GM19043 (cell line): ENCODE measurements around the gene C17orf67.

ENCODE experiments used
- ATAC-seq: cut with Tn5 transposase; IDR thresholded peaks from one replicate; pipeline ENCODE4 v1.9.1; 2021; ENCODE audit warnings: low read depth; ENCODE audit not compliant: unreplicated experiment

Gene C17orf67

DNA sequence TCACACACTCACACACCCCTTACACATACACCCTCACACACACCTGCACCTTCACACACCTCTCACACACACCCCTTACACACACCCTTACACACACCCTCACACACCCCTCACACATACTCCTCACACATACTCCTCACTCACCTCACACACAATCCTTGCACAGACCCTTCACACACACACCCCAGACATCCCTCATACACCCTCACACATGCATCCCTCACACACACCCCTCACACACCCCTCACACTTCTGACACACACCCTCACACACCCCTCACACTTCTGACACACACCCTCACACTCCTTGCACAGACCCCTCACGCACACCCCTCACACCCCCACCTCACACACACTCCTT, 23.9 kb downstream of the C17orf67 start:
- ATAC-seq, result no peak

DNA sequence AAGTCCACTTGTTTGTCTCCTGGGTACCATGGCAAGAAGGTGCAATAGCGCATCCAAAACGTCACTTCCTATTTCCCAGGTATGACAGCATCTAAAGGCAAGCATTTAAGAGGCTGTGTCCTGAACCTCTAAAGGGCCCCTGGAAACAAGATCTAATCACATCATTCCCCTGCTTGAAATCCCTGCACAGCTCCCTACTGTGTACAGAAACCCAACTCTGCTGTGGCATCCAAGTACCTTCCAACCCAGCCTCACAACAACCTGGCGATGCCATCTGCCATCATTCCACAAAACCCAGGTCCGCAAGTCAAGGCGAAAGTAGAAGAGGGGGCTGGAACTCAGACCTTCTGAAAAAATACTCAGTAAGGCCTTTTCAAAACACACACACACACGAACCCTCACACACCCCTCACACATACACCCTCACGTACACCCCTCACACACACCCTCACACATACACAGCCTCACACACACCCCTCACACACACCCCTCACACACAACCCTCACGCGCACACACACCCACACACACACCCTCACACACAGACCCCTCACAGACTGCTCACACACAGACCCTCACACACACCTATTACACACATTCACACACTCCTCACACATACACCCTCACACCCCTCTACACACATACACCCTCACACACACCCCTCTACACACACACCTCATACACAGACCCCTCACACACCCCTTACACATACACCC, 24.5 kb downstream of the C17orf67 start:
- ATAC-seq, result no peak

DNA sequence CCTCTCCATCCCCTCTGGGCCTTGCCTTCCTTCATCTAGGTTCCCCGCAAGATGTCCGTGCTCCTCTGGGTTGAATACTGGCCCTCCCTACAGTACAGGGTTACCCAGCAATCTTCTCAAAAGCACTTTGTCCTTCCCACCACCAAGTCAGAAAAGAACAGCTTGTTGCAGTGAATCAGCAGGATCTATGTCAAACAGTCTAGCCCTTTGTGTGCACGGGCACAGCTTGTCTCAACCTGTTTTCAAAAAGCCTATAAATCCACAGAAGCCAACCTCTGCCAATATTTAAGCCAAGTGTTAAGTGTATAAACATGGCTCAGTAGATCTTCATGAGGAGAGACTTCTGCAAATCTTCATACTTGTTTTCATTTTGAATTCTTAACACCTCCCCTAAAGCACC, 25.2 kb downstream of the C17orf67 start:
- no peak for ATAC-seq

DNA sequence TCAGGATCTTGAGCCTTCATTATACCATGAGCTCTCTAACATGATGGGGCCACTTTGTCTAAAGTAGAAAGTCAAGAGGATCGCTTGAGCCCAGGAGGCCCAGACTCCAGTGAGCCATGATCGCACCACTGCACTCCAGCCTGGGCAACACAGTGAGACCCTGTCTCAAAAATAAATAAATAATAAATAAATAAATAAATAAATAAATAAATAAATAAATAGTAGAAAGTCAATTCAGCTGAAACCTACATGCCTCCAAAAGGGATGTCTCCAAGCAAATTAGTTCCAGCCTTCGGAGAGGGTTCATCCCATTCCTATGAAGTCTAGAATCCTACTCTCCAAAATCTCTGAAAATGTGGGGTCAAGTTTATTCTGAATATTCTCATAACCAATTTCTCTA, 26.0 kb downstream of the C17orf67 start:
- no peak for ATAC-seq

DNA sequence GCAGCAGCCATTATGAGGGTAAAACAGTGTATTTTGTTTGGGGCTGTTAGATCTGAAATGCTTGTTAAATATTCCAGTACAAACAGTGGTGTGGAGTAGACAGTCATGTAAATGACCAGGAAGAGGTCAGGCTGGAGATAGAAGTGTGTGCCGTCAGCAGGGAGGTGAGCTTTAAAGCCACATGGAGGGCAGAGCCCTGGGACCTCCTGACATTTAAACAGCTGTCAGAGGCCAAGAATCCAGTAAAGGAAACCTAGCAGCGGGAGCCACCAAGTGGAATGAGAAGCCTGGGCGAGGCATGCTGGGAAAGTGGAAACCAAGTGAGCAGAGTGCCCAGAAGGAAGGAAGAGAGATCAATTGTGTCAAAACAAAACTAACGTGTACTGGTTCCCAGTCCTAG, 26.8 kb downstream of the C17orf67 start:
- ATAC-seq, result no peak

DNA sequence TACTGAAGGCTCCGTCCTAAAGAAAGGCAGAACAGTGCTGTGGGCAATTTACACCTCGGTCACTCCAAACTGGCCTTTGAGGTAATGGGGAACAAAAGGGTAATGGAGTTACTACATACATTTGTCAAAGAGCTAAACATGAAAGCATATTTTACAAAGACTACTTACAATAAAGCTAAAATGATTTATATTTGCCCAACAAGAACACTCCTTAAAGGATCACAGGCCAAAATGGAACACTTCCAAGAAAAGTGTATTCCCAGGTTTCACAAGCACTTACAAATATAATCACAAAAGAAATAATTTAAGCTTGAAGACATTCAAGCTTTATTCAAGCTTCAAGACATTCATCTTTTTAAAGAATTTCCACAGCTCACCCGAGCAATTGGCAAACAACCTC, 29.3 kb downstream of the C17orf67 start:
- ATAC-seq, result no peak

DNA sequence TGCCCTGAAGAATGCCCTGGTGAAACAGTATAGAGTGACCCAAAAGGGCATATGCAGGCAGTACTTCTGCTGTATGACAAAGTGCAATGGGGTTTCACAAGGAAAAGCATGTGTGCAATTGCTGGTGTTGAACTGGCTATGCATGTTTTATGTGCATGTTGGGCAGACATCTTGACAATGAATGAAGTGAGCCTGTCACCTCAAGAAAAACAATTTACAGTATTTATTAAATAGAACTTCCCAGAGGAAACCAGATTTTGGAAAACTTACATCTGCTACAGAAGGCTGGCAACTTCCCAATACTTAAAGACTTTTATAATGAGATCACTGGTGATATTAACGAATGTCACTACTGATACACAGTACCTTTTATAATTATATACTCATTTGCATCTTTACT, 30.6 kb downstream of the C17orf67 start:
- no peak for ATAC-seq

DNA sequence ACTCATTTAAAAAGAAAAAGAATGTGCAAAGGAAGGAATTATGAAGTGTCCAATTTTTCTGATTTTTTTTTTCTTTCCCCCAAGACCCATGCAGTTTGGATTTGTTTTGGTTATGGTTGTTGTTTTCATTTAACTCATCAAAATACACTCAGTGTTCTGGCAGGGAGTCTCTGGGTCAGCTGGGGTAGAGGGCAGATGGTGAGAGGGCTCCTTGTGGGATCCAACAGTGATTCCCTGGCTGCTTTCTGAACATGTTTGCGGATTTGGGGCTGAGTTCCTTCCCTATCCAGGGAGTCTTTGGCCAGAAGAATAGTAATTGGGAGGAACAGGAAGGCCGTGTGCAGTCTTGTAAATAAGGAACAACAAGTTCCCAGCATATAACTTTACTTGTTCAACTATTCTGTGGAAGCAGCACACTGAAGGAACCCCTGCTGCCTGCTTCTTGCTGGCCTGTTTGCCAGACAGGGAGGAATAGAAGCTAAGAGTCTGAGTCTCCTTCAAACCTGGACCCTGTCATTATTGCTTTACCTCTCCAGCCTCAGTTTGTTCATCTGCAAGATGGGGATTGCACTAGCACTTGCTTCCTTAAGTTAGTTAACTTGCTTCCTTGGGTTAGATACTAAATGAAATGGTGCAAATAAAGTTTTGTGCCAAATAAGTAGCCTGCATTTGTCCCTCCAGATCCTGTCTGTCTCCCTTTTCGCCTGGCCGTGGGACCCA, 32.1 kb downstream of the C17orf67 start:
- ATAC-seq, result no peak

DNA sequence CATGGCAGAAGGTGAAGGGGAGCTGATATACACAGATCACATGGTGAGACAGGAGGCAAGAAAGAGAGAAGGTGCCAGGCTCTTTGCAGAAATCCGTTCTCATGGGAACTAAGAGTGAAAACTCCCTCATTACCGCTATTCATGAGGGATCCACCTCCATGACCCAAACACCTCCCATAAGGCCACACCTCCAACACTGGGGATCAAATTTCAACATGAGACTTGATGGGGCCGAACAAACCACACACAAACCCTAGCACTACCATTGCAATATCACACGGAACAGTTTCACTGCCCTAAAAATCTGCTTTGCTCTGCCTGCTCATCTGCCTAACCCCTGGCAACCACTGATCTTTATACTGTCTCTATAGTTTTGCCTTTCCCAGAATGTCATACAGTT, 34.8 kb downstream of the C17orf67 start:
- ATAC-seq, result no peak

DNA sequence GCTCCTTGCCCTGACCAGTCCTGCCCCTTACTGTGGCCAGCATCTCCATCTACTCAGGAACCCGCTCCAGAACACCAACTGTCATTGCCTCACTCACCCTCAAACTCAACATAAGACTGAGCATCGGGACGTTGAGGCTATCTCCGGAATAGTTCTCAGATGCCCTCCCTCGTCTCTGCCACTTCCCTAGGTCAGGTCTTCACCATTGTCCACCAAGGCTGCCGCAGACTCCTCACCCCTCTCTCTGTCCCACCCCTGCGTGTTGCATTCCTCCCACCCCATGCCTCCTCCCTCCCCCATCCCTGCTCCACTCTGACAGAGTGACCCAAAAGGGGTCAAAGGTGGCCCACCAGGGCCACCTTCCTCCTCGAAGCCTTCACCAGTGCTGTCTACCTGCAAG, 37.2 kb downstream of the C17orf67 start:
- ATAC-seq, result no peak

DNA sequence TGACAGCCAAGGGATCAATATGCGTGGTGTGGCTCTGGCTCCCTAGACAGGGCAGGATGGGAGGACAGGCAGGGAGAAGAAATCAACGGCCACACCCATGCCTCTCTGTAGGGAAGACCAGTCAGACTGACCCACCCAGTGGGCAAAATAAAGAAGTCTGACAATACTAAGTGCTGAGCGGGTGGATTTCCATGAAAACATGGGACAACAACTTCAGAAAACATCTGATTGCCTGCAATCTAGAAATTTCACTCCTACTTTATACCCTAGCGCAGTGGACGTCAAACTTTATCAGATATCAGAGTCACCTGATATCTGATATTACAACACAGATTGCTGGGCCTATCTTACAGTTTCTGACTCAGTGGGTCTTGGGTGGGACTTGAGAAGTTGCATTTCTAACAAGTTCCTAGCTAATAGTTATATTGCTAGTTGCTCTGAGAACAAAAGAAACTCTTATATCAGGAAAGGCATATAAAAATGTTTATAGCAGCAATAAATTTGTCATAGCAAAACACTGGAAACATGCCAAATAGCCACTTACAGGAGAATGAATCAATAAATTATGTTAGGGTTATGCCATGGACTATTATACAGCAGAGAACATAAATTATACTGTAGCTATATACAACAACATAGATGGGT, 38.4 kb downstream of the C17orf67 start:
- no peak for ATAC-seq

DNA sequence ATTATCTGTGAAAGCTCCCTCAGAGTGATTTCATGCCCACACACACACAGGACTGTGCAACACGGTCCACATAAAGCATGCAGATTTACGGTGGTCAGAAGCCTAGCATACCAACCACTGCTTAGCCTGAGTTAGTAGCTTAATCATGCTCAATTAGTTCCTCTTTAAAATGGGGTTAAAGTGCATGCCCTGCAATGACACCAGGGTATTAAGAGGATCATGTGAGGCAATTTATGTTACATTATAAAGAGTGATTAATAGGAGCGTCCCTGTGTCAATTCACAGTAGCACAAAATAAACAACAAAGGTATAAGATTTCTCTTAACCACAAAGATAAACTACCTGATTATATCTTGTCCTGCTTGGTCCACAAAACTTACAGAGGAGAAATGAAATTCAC, 39.8 kb downstream of the C17orf67 start:
- ATAC-seq, result no peak

DNA sequence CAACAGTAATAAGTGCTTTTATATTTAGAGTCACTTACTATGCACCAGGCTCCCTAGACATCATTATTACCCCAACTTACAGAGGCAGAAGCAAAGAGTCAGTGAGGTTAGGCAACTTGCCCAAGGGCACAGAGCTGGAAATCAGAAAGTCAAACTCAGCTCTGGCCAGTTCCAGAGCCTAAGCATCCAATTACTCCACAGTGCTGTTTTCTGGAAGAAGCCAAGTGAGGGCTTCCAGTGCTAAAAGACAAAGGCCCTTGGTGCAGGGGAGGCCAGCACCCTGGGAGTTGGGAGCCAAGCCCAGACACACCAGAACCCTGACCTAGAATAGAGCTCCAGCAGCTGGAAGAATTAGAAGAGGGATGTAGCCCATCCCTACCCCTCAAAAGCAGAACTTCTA, 40.2 kb downstream of the C17orf67 start:
- no peak for ATAC-seq

DNA sequence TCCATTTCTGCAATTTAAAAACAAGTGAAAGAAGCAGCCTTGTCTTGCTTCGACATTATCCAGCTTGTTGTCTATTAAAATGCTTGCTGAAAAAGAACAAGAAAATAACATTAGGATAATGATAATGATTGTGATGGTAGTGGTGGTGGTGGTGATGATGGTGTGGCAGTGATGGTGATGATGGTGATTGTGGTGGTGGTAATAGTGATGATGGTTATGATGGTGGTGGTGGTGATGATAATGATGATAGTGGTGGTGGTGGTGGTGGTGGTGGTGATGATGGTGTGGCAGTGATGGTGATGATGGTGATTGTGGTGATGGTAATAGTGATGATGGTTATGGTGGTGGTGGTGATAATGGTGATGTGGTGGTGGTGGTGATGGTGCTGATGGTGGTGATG, 41.5 kb downstream of the C17orf67 start:
- ATAC-seq, result no peak

DNA sequence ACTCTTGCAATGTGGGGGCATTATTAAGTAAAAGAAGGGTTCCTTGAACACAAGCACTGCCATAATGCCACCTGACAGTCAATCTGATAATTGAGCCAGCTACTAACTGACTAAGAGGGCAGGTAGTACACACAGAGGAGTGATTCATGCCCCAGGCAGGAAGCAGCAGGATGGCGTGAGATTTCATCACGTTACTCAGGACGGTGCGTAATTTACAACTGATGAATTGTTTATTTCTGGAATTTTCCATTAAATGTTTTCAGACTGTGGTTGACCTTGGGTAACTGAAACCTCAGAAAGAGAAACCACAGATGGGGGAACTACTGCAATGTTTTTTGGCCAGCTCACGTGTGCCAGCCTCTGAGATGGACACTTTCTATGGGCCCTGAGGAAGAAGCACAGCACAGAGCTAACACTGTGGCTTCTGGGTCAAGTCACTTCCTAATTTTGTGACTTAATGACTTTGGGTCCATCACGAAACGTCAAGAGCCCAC, 46.7 kb downstream of the C17orf67 start:
- ATAC-seq, result peak; percentile 63

DNA sequence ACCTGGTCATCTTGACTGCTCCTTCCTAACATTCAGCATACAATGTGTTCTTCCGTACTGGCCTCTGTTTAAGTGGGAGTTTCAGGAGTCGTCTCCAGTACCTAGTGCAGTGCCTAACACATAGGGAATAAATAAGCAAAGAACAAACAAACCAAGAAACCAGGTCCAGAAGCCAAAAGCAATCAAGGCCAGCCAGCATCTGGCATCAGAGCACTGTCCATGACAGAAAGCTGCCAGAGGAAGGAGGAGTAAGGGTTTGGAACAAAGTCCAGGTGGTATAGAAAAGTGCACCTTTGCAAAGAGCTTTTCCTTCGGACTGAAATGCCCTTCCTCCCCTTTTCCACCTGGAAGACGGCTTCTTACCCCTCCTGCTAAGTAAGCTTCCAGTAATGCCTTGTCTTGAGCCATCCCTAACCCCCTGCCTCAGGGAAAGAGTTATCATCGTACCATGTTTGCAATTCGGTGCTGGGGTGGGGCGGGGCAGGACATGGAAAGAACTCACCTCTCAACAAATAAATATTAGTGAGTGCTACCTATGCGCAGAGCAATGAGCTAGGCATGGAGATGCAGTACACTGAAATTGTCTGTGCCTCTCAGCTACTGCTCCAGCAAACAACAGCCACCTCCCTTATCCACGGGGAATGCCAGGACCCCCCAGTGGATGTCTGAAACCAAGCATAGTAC, 47.6 kb downstream of the C17orf67 start:
- no peak for ATAC-seq

DNA sequence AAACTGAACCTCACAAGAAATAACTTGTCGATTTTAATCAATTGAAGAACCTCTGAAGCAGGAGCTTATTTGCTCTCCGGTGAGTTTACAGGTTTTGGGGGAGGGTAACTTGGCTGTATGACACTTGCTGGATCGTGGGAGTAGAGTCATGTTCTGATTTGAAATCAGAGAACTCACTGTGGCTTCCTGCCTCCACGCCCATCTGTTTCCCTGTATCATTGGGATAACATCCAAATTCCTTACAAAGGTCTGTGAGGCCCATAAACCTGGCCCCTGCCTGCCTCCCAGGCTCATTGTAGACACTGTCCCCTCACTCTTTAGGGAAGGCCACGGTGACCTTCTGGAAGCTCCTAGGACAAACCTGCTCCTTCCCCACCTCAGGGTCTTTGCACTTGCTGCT, 48.3 kb downstream of the C17orf67 start:
- ATAC-seq, result no peak

DNA sequence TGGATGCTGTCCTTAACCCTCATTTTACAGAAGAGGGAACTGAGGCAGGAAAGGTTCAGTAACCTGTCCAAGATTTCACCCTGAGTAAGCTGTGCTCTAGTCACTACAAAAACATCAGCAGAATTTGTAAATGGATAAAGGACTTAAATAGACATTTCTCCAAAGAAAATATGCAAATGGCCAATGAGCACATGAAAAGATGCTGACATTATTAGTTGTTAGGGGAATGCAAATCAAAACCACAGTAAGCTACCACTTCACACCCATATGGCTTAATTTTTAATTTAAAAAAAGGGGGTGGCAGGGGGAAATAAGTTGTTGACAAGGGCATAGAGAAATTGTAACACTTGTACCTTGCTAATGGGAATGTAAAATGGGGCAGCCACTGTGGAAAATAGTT, 51.4 kb downstream of the C17orf67 start:
- no peak for ATAC-seq

DNA sequence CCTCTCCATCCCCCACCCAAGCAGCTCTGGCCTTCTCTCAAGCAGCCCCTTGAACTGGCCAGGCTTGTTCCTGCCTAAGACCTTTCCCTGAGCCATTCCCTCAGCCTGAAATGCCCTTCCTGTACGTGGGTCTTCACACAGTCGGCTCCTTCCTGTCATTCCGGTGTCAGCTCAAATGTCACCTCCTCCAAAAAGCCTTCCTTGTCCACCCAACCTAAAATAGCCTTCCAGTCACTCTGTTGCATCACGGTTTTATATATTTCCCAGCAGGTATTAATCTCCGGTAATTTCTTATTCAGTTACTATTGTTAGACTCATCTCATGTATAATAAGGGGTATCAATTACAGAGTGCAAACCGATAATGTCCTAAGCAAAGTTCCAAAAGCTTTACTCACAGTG, 51.8 kb downstream of the C17orf67 start:
- ATAC-seq, result no peak

DNA sequence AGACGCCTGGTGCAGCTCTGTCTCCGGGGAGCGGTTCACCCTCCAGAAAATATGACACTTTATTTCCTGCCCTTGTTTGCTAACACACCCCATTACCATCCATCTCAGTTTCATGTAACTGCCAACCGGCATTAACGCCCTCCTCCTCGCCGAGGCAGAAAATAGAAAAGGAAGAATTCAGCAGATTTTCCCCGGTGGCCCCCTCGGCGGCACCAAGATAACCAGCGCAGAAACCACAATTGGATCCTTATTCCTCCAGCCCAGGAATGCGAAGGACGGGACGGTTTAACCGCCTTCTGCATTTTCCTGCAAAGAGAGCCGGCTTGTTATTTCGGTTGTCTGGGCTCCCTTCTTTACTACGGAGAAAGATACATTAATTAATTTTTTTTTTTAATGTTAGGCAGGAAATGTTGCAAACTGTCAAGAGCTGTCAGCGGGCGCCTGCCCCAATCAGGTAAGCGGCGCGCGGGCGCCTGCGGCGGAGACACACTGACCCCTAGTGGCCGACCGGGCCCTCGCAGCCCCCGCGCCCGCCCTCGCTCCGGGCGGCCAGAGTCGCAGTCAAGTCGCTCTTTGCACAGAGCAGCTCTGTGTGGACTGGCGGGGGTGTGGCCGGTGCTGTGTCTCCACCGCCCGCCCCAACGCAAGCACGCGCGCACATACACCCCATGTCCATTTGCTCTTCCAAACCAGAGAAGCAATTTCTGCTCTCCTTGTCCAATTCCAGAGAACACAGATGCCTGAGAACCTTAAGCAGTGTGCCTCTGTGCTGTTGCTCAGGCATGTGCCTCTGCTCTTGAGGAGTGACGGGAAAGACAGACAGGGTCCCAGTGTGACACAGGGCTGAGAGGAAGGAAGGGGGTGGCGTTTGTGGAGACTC, 53.6 kb downstream of the C17orf67 start:
- peak; percentile 91 for ATAC-seq
